Endothelial cell of umbilical vein (primary cell): Measurements from ENCODE around the gene TBC1D25. TPM values are rescaled to one million over a fixed set of nuclear protein-coding genes. Genes with fewer than 3 reads are reported as not detected.
A peak's percentile ranks its signal among the peaks of the same experiment; 100 is the strongest.

Experiments
- BruUV-seq: library from RNA; stranded (reverse); fragments of 400-500 nt; replicated peaks from 2 replicates; lab custom pipeline; 2021; lab: Mats Ljungman, UMichigan
- CTCF ChIA-PET: fragments of 300-600, 350-600 bp; sonication (Branson Sonifier 250); formaldehyde crosslinking; loops from one replicate; lab custom pipeline; 2021; ENCODE audit warnings: antibody characterized with exemption, inconsistent platforms; lab: Charles Lee
- POLR2A ChIA-PET: fragments of 300-600, 350-600 bp; sonication (Branson Sonifier 250); formaldehyde crosslinking; loops from one replicate; lab custom pipeline; 2021; ENCODE audit warnings: antibody characterized with exemption, inconsistent platforms; lab: Charles Lee
- DNase-seq: peaks from one replicate; pipeline ENCODE4 v3.0.0-alpha.2; 2011; ENCODE audit warnings: low read depth, low spot score
- FAIRE-seq: peaks from 2 replicates; lab custom pipeline; 2011; peaks lifted over from hg19 to GRCh38; lab: Jason Lieb, UNC
- H2AFZ ChIP-seq: 2 replicates; pipeline ENCODE4 v1.6.0; 2012; ENCODE audit warnings: low read depth, low read length, control low read depth, inconsistent platforms
- H3K27ac ChIP-seq: 2 replicates; pipeline ENCODE4 v1.5.1; 2011; ENCODE audit warnings: low read depth, mild to moderate bottlenecking, control low read depth, low read length, moderate library complexity; ENCODE audit not compliant: insufficient read depth
- H3K27me3 ChIP-seq, 2 experiments: 2 replicates each; pipeline versions ENCODE4 v1.6.0 to v1.6.1; 2011; ENCODE audit warnings: low read length in 2 of 2, mixed read lengths in 1 of 2; ENCODE audit not compliant: control insufficient read depth in 2 of 2, insufficient read depth in 2 of 2
- H3K36me3 ChIP-seq, 2 experiments: 2 replicates in 1 of 2; 3 replicates in 1 of 2; pipeline ENCODE4 v1.5.1; 2011; ENCODE audit warnings: low read length in 2 of 2, mild to moderate bottlenecking in 1 of 2, moderate library complexity in 1 of 2; ENCODE audit not compliant: control insufficient read depth in 2 of 2, insufficient read depth in 2 of 2; ENCODE audit errors: extremely low read depth in 1 of 2
- H3K4me1 ChIP-seq: 3 replicates; pipeline ENCODE4 v1.5.1; 2011; ENCODE audit warnings: mild to moderate bottlenecking, low read length; ENCODE audit not compliant: control insufficient read depth, insufficient read depth; ENCODE audit errors: extremely low read depth
- H3K4me2 ChIP-seq: 2 replicates; pipeline ENCODE4 v1.6.1; 2011; ENCODE audit warnings: low read length, control low read depth, mixed read lengths; ENCODE audit not compliant: insufficient read depth
- H3K4me3 ChIP-seq, 3 experiments: fragments of 200-600 bp in 1 of 3; sonication (generic), shearing (Covaris generic) in 1 of 3; replicated peaks in 1 of 3; 2 replicates each; pipeline ENCODE4 v1.5.1; 2011 to 2016; ENCODE audit warnings: control low read depth in 3 of 3, low read length in 3 of 3, mild to moderate bottlenecking in 2 of 3, inconsistent platforms in 1 of 3, low read depth in 1 of 3, moderate library complexity in 1 of 3; ENCODE audit not compliant: insufficient read depth in 1 of 3
- H3K79me2 ChIP-seq: 2 replicates; pipeline ENCODE4 v1.6.0; 2012; ENCODE audit warnings: low read length, inconsistent platforms; ENCODE audit not compliant: control insufficient read depth, insufficient read depth
- H3K9ac ChIP-seq: replicated peaks from 2 replicates; pipeline ENCODE3; 2011; ENCODE audit warnings: low read length, control low read depth; ENCODE audit not compliant: insufficient read depth; ENCODE audit errors: extremely low read depth
- H3K9me1 ChIP-seq: replicated peaks from 3 replicates; pipeline ENCODE4 v1.6.0; 2011; ENCODE audit warnings: mild to moderate bottlenecking, low read length; ENCODE audit not compliant: control insufficient read depth, insufficient read depth; ENCODE audit errors: extremely low read depth
- H3K9me3 ChIP-seq: replicated peaks from 2 replicates; pipeline ENCODE4 v1.5.1; 2012; ENCODE audit warnings: low read length, inconsistent platforms; ENCODE audit not compliant: control insufficient read depth, insufficient read depth
- H4K20me1 ChIP-seq: replicated peaks from 2 replicates; pipeline ENCODE3; 2011; ENCODE audit warnings: mild to moderate bottlenecking, low read length; ENCODE audit not compliant: control insufficient read depth, insufficient read depth; ENCODE audit errors: extremely low read depth
- EZH2 ChIP-seq: IDR thresholded peaks from 2 replicates; pipeline ENCODE4 v1.6.1; 2012; ENCODE audit warnings: borderline replicate concordance, low read depth, mild to moderate bottlenecking, moderate library complexity, low read length, inconsistent platforms; ENCODE audit not compliant: severe bottlenecking
- FOS ChIP-seq: IDR thresholded peaks from 2 replicates; pipeline ENCODE4 v1.6.1; 2011; ENCODE audit warnings: mild to moderate bottlenecking, low read length, moderate library complexity, borderline replicate concordance; ENCODE audit not compliant: insufficient read depth
- GATA2 ChIP-seq: IDR thresholded peaks from 2 replicates; pipeline ENCODE4 v1.7.0; 2011; ENCODE audit warnings: low read depth, mild to moderate bottlenecking, moderate library complexity, mixed read lengths, low read length; ENCODE audit not compliant: insufficient read length, insufficient read depth
- JUN ChIP-seq: IDR thresholded peaks from 2 replicates; pipeline ENCODE4 v1.6.1; 2011; ENCODE audit warnings: borderline replicate concordance, low read depth; ENCODE audit not compliant: insufficient read length, insufficient read depth
- MYC ChIP-seq: IDR thresholded peaks from one replicate; pipeline ENCODE4 v1.6.1; 2011; ENCODE audit warnings: mild to moderate bottlenecking, low read depth, low read length
- POLR2A ChIP-seq: IDR thresholded peaks from 2 replicates; pipeline ENCODE4 v1.6.1; 2012; ENCODE audit warnings: low read depth, mild to moderate bottlenecking, control low read depth, low read length
- POLR2AphosphoS5 ChIP-seq: IDR thresholded peaks from 2 replicates; pipeline ENCODE4 v1.6.1; 2012; ENCODE audit warnings: low read depth, mild to moderate bottlenecking, control low read depth, low read length, moderate library complexity; ENCODE audit not compliant: insufficient read depth
- dilution Hi-C: fragments of 300-500 bp; cut with MboI; formaldehyde crosslinking; loops from one replicate; pipeline ENCODE4 v1.15.0; 2019; ENCODE audit warnings: low sequenced_read_pairs; ENCODE audit not compliant: extremely low pct_ligation_motif_present
- intact Hi-C: fragments of 100-400 bp; cut with micrococcal nuclease; formaldehyde crosslinking; loops from one replicate; pipeline ENCODE4 v1.10.0; 2022
- polyA plus RNA-seq, 4 experiments: library from polyadenylated mRNA; depleted of rRNA in 3 of 4; stranded (reverse) in 3 of 4; unstranded in 1 of 4; fragments of >200 nt; gene quantifications; 2 replicates each; pipeline versions ENCODE4 v1.2.1 to v1.2.3, GENCODE V29; 2011 to 2012; ENCODE audit warnings: missing spikeins in 1 of 4
- total RNA-seq: library from RNA; stranded (reverse); gene quantifications from 2 replicates; pipeline ENCODE4 v1.2.3, GENCODE V29; 2021
- TF ChIP-seq, protein P1 (sequence below), 2 donors: IDR thresholded peaks; 1 replicate in 1 of 2; 2 replicates in 1 of 2; pipeline ENCODE4 v1.5.1; 2011; ENCODE audit warnings: low read length in 2 of 2, mild to moderate bottlenecking in 2 of 2, moderate library complexity in 2 of 2, control low read depth in 1 of 2, inconsistent platforms in 1 of 2, low read depth in 1 of 2; ENCODE audit not compliant: insufficient read depth in 1 of 2; ENCODE audit errors: extremely low read depth in 1 of 2
- TF ChIP-seq, protein P2 (sequence below): IDR thresholded peaks from 2 replicates; pipeline ENCODE4 v1.6.1; 2011; ENCODE audit not compliant: insufficient read depth, insufficient read length

The TBC1D25 gene
- total and polyA plus RNA-seq, 2 donors (not counting 3 experiments of a cell fraction or from before 2014, with no cell fraction given): 16.0 to 16.3 TPM

- ChIA-PET POLR2A (interaction anchor here (1.7 kb wide), 1 partner anchor 36 kb away, joined by 7 read pairs; the partner anchor contains the start of gene RBM3), CTCF (interaction anchor here (1.3 to 1.6 kb wide), 3 partner anchors 10 to 20 kb away, joined by 5 to 11 read pairs (median 8); no protein-coding TSS in a partner anchor)
- dilution Hi-C loops (no loop called here), intact Hi-C loops (loop anchor here (1.0 kb wide), 3 partner anchors 32 to 53 kb away; partner anchors contain the start of gene RBM3)
- no peak for DNase-seq
- Histone ChIP-seq H2AFZ (peak overlapping the region; percentile 39), H4K20me1 (no peaks in the 10 kb centered on the region), H3K79me2 (peaks cover 13% of the 10 kb centered on the region), H3K36me3 (no peaks in the 10 kb centered on the region), H3K9me3 (no peaks in the 10 kb centered on the region), H3K4me2 (no peak overlapping the region), H3K4me1 (peaks cover 7% of the 10 kb centered on the region), H3K9ac (no peak overlapping the region), H3K27ac (no peak overlapping the region), H3K27me3 (no peaks in the 10 kb centered on the region), H3K4me3 (no peak overlapping the region), H3K9me1 (no peaks in the 10 kb centered on the region)
- TF ChIP-seq, protein P1, sequence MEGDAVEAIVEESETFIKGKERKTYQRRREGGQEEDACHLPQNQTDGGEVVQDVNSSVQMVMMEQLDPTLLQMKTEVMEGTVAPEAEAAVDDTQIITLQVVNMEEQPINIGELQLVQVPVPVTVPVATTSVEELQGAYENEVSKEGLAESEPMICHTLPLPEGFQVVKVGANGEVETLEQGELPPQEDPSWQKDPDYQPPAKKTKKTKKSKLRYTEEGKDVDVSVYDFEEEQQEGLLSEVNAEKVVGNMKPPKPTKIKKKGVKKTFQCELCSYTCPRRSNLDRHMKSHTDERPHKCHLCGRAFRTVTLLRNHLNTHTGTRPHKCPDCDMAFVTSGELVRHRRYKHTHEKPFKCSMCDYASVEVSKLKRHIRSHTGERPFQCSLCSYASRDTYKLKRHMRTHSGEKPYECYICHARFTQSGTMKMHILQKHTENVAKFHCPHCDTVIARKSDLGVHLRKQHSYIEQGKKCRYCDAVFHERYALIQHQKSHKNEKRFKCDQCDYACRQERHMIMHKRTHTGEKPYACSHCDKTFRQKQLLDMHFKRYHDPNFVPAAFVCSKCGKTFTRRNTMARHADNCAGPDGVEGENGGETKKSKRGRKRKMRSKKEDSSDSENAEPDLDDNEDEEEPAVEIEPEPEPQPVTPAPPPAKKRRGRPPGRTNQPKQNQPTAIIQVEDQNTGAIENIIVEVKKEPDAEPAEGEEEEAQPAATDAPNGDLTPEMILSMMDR (IDR thresholded peaks at IDR 0.05; ENCODE audit: extremely low read depth in 1 of 2, insufficient read depth in 1 of 2, low read depth in 1 of 2, low read length in 2 of 2): no peak
- TF ChIP-seq MYC: no peak
- TF ChIP-seq, protein P2, sequence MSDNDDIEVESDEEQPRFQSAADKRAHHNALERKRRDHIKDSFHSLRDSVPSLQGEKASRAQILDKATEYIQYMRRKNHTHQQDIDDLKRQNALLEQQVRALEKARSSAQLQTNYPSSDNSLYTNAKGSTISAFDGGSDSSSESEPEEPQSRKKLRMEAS: no peak
- no peak for TF ChIP-seq EZH2
- no peak for TF ChIP-seq GATA2
- TF ChIP-seq JUN: no peak
- no peak for TF ChIP-seq POLR2AphosphoS5
- TF ChIP-seq FOS: no peak
- no peak for TF ChIP-seq POLR2A
- FAIRE-seq: no peak
- no TSS peak for BruUV-seq
Measured at GRCh38 chrX:48538641-48539344, 721 bp upstream of the TBC1D25 start.
